Activated CD4-positive, alpha-beta T cell treated with anti-CD3 and anti-CD28 coated beads, Interleukin-2, amount 10 ng/mL, durations not matched to agents 7 days and 5 days (primary cell): ENCODE data around the gene SPIN3. TPM values are rescaled to one million over a fixed set of nuclear protein-coding genes. Genes with fewer than 3 reads are reported as not detected.
"Not testable (repeated sequence)": the region's sequence is repeated elsewhere in the genome, so short reads cannot be mapped to it uniquely, and the experiment has no call there.

Source experiments
- CTCF ChIA-PET: fragments of 350-600 bp; sonication (Branson Sonifier 250); formaldehyde crosslinking; loops from one replicate; lab custom pipeline; 2021; ENCODE audit warnings: antibody characterized with exemption; lab: Charles Lee
- POLR2A ChIA-PET: fragments of 350-600 bp; sonication (Branson Sonifier 250); formaldehyde crosslinking; loops from one replicate; lab custom pipeline; 2021; ENCODE audit warnings: antibody characterized with exemption; lab: Charles Lee
- DNase-seq: peaks from one replicate; pipeline ENCODE4 v3.0.0-alpha.2; 2020
- H3K27ac Mint-ChIP-seq: one replicate; pipeline ENCODE4 v1.8.0; 2021; ENCODE audit warnings: mild to moderate bottlenecking, moderate library complexity, mixed read lengths
- H3K27me3 Mint-ChIP-seq: one replicate; pipeline ENCODE4 v1.8.0; 2021; ENCODE audit warnings: mixed read lengths
- H3K36me3 Mint-ChIP-seq: one replicate; pipeline ENCODE4 v1.8.0; 2021; ENCODE audit warnings: low read depth, mixed read lengths
- H3K4me1 Mint-ChIP-seq: one replicate; pipeline ENCODE4 v1.8.0; 2021; ENCODE audit warnings: mixed read lengths
- H3K4me3 Mint-ChIP-seq: one replicate; pipeline ENCODE4 v1.8.0; 2021; ENCODE audit warnings: mild to moderate bottlenecking, moderate library complexity, mixed read lengths
- H3K9me3 Mint-ChIP-seq: one replicate; pipeline ENCODE4 v1.8.0; 2021; ENCODE audit warnings: mixed read lengths
- total RNA-seq, 2 experiments: library from RNA; stranded (reverse); gene quantifications; one replicate each; pipeline ENCODE4 v1.2.3, GENCODE V29; 2021

SPIN3 gene
- 10 to 100 TPM in 1 of 2 experiments, 1 to 10 TPM in 1; 9.9 to 10.1 TPM for total RNA-seq

DNA sequence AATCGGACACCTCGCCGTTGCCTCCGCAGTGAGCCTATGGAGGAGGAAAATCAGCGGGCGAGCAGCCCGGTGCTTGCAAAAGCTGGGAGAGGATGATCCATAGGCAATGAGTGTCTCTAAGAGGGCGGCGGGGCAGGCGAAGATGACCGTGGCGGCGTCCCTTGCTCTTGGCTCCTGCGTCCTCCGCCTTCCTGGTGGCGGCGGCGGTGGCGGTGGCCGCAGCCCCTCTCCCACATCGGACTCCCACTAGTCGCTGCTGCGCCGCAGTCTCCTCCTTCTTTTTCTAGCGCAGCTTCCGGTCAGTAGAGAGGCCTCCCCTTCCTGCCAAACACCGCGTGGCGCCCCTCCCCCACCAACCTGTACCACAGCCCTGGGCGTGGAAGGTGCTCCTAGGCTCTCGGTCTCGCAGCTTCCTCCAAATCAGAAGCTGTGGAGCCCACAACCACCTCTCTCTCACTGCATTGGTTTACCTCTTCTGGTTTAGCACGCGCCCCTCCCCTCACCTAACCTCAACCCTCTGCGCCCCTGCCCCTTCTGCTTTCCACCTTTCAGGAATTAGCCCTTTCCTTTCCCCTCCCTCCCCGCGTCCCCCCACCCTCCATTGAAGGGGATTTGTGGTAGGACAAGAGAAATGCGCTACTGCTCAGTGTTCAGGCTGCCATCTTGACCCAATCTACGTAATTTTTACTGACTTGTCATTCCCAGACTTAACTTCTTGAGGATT, at the start of gene SPIN3:
Gene SPIN3 (minus strand): TSS at position 271 of the 724 bp plus-strand sequence. CDS start 594 bp downstream, outside the sequence.
- Mint-ChIP-seq H3K4me3 (peak within 1 kb of the TSS; percentile 79), H3K9me3 (no peaks in the 10 kb centered on the region), H3K27me3 (no peaks in the 10 kb centered on the region), H3K4me1 (peaks cover 40% of the 10 kb centered on the region), H3K36me3 (peaks cover 25% of the 10 kb centered on the region), H3K27ac (peak within 1 kb of the TSS; percentile 91)
- ChIA-PET POLR2A (no interaction called here), CTCF (interaction anchor here (1.1 to 1.7 kb wide), 2 partner anchors 9 to 202 kb away, joined by 3 to 4 read pairs; no protein-coding TSS in a partner anchor)
- peak; percentile 69 for DNase-seq

GRCh38 chrX:57044245-57044644, 48.9 kb upstream of the SPIN3 start:
- ChIA-PET POLR2A (no interaction called here), CTCF (no interaction called here)
- H3K36me3 Mint-ChIP-seq, result no peaks in the 10 kb centered on the region
- H3K4me3 Mint-ChIP-seq, result no peak overlapping the region
- H3K4me1 Mint-ChIP-seq, result no peaks in the 10 kb centered on the region
- H3K27me3 Mint-ChIP-seq, result no peaks in the 10 kb centered on the region
- H3K9me3 Mint-ChIP-seq, result no peaks in the 10 kb centered on the region
- DNase-seq, result no peak
- H3K27ac Mint-ChIP-seq, result no peak overlapping the region

- POLR2A ChIA-PET, DNase-seq, H3K4me1 Mint-ChIP-seq, H3K9me3 Mint-ChIP-seq, H3K27ac Mint-ChIP-seq, H3K36me3 Mint-ChIP-seq, H3K4me3 Mint-ChIP-seq, H3K27me3 Mint-ChIP-seq, CTCF ChIA-PET: not testable (repeated sequence)
Measured at GRCh38 chrX:57037265-57037664, 41.9 kb upstream of the SPIN3 start.

- DNase-seq, result no peak
- Mint-ChIP-seq H3K27me3 (no peaks in the 10 kb centered on the region), H3K4me1 (peaks cover 40% of the 10 kb centered on the region), H3K36me3 (peaks cover 25% of the 10 kb centered on the region), H3K9me3 (no peaks in the 10 kb centered on the region), H3K4me3 (peak overlapping the region; percentile 79), H3K27ac (peak overlapping the region; percentile 91)
- CTCF ChIA-PET, result interaction anchor here (1.1 to 1.7 kb wide), 3 partner anchors 9 to 230 kb away, joined by 3 to 5 read pairs (median 4); no protein-coding TSS in a partner anchor
- POLR2A ChIA-PET, result no interaction called here
Measured at GRCh38 chrX:56994375-56995270, 718 bp downstream of the SPIN3 start.

DNA sequence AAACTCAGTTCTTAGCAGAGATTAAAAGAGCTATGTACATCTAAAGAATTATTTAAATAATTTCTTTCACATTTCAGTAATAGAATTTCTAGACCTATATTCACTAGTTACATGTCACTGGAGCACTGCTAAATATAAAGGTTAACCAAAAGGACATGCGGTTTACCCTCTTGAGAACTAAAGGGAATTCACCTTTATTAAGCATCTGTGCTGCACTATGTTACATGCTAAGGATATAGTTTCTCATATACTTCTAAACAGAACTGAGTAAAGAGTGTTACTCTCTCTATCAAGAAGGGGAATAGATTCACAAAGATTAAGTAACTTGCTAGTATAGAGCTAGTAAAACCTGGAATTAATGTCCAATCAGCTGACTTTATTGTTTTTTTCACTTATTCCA, 7.6 kb downstream of the SPIN3 start:
- ChIA-PET POLR2A (no interaction called here), CTCF (interaction anchor here (2.3 kb wide), 1 partner anchor 10 kb away, joined by 15 read pairs; no protein-coding TSS in a partner anchor)
- Mint-ChIP-seq H3K4me3 (no peak overlapping the region), H3K9me3 (no peaks in the 10 kb centered on the region), H3K4me1 (peaks cover 18% of the 10 kb centered on the region), H3K27ac (peak overlapping the region; percentile 2), H3K36me3 (peaks cover 30% of the 10 kb centered on the region), H3K27me3 (no peaks in the 10 kb centered on the region)
- DNase-seq, result no peak

DNA sequence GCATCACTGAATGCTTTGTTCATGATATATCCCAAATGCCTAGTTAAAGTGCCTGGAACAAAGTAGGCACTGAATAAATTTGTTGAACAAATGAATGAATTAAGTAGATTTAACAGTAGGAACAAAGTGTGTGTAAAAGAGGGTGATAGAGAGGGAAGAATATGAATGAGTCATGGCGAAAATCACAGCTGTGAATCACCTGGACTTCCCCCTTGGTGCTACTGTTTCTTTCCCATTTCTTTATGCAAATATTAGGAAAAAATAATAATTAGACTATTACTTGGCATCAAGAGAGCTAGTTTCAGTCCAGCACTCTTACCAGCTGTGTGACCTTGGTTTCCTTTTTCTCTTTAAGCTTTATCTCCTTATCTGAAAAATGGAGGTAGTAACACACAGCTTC, 9.2 kb downstream of the SPIN3 start:
- peaks cover 18% of the 10 kb centered on the region for H3K36me3 Mint-ChIP-seq
- ChIA-PET CTCF (interaction anchor here (1.7 kb wide), 1 partner anchor 8 kb away, joined by 4 read pairs; no protein-coding TSS in a partner anchor), POLR2A (no interaction called here)
- DNase-seq, result no peak
- no peaks in the 10 kb centered on the region for H3K27me3 Mint-ChIP-seq
- no peaks in the 10 kb centered on the region for H3K9me3 Mint-ChIP-seq
- no peak overlapping the region for H3K27ac Mint-ChIP-seq
- H3K4me1 Mint-ChIP-seq, result peaks cover 14% of the 10 kb centered on the region
- H3K4me3 Mint-ChIP-seq, result no peak overlapping the region

DNA sequence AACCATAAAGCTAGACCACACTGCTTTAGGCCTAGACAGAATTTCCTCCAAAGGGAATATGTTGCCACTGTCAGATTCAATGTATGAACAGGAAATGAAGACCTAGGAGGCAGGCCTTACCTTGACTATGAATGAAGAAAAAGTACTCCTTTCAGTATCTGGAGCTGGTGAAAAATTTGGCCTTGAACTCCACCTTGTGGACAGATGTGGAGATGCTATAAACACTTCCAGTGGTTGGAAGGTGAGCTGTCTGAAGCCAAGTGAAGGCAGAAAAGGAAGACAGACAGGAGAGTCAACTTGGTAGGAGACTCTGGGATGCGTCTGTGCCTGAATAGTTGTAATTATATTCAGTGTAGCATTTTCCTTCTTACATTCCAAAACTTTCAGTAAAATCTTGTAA, 17.2 kb downstream of the SPIN3 start:
- CTCF ChIA-PET, result interaction anchor here (0.7 to 1.7 kb wide), 10 partner anchors 9 to 250 kb away, joined by 3 to 15 read pairs (median 3); no protein-coding TSS in a partner anchor
- Mint-ChIP-seq H3K36me3 (peaks cover 1% of the 10 kb centered on the region), H3K9me3 (no peaks in the 10 kb centered on the region), H3K27me3 (no peaks in the 10 kb centered on the region), H3K4me3 (no peak overlapping the region), H3K27ac (peak overlapping the region; percentile 7), H3K4me1 (peaks cover 7% of the 10 kb centered on the region)
- DNase-seq, result peak; percentile 59
- POLR2A ChIA-PET, result no interaction called here

GRCh38 chrX:56975611-56976010, 19.7 kb downstream of the SPIN3 start:
- ChIA-PET POLR2A (no interaction called here), CTCF (no interaction called here)
- no peak overlapping the region for H3K4me3 Mint-ChIP-seq
- H3K4me1 Mint-ChIP-seq, result peaks cover 7% of the 10 kb centered on the region
- H3K27ac Mint-ChIP-seq, result no peak overlapping the region
- H3K9me3 Mint-ChIP-seq, result no peaks in the 10 kb centered on the region
- no peak for DNase-seq
- H3K27me3 Mint-ChIP-seq, result no peaks in the 10 kb centered on the region
- H3K36me3 Mint-ChIP-seq, result peaks cover 1% of the 10 kb centered on the region

DNA sequence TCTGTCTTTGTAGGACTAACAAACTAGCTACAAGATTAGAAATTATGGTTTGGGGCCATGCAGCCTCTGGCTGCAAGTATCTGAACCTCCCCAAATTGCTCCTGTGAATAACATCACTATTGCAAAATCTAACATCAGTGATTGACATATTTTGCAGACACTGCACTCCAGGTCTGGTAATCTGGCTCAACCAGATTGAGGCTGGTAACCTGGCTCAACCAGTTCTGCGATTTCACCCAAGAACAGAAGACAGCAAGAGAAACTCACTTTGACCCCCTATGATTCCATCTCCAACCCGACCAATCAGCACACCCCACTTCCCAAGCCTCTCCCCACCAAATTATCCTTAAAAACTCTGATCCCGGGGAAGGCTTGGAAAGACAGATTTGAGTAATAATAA, 20.9 kb downstream of the SPIN3 start:
- Mint-ChIP-seq H3K27me3 (no peaks in the 10 kb centered on the region), H3K4me3 (no peak overlapping the region), H3K4me1 (peaks cover 7% of the 10 kb centered on the region), H3K36me3 (peaks cover 1% of the 10 kb centered on the region), H3K9me3 (no peaks in the 10 kb centered on the region), H3K27ac (no peak overlapping the region)
- CTCF ChIA-PET, result no interaction called here
- no peak for DNase-seq
- POLR2A ChIA-PET, result no interaction called here

- H3K36me3 Mint-ChIP-seq, result peaks cover 1% of the 10 kb centered on the region
- no peaks in the 10 kb centered on the region for H3K9me3 Mint-ChIP-seq
- ChIA-PET CTCF (no interaction called here), POLR2A (no interaction called here)
- no peak overlapping the region for H3K4me3 Mint-ChIP-seq
- DNase-seq, result no peak
- H3K4me1 Mint-ChIP-seq, result no peaks in the 10 kb centered on the region
- no peak overlapping the region for H3K27ac Mint-ChIP-seq
- H3K27me3 Mint-ChIP-seq, result no peaks in the 10 kb centered on the region
Measured at GRCh38 chrX:56969559-56969958, 25.8 kb downstream of the SPIN3 start.

GRCh38 chrX:56968980-56969379, 26.4 kb downstream of the SPIN3 start:
- no peak for DNase-seq
- CTCF ChIA-PET, result no interaction called here
- peaks cover 5% of the 10 kb centered on the region for H3K4me1 Mint-ChIP-seq
- H3K27ac Mint-ChIP-seq, result no peak overlapping the region
- H3K9me3 Mint-ChIP-seq, result no peaks in the 10 kb centered on the region
- no peak overlapping the region for H3K4me3 Mint-ChIP-seq
- peaks cover 1% of the 10 kb centered on the region for H3K36me3 Mint-ChIP-seq
- POLR2A ChIA-PET, result no interaction called here
- no peaks in the 10 kb centered on the region for H3K27me3 Mint-ChIP-seq

- CTCF ChIA-PET, result no interaction called here
- POLR2A ChIA-PET, result no interaction called here
- Mint-ChIP-seq H3K9me3 (peaks cover under 1% of the 10 kb centered on the region), H3K4me3 (no peak overlapping the region), H3K4me1 (peaks cover 17% of the 10 kb centered on the region), H3K27me3 (no peaks in the 10 kb centered on the region), H3K27ac (peak overlapping the region; percentile 9), H3K36me3 (peaks cover 2% of the 10 kb centered on the region)
- DNase-seq, result peak; percentile 29
Measured at GRCh38 chrX:56963377-56963776, 32.0 kb downstream of the SPIN3 start.

DNA sequence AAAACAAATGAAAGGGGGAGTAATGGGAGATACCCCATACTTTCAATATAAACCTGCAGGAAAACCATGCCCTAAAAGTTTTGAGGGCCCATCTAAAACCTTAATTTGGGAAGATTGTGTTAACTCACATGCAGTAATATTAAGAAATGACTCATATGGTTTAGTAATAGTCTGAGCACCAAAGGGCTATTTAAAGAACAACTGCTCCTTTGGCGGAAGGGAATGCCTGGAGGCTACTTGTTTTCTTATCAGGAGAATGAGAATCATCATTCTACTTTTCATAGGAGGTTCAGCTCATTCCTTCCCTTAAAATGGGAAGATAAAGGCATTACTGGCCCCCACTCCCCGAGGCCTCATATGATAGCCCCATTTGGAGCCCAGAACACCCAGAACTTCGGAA, 47.6 kb downstream of the SPIN3 start:
- ChIA-PET POLR2A (no interaction called here), CTCF (no interaction called here)
- Mint-ChIP-seq H3K27ac (no peak overlapping the region), H3K4me3 (no peak overlapping the region), H3K9me3 (peaks cover 7% of the 10 kb centered on the region), H3K4me1 (no peaks in the 10 kb centered on the region), H3K27me3 (no peaks in the 10 kb centered on the region), H3K36me3 (no peaks in the 10 kb centered on the region)
- DNase-seq, result no peak
